ENCODE results near the gene BRINP2. TPM values are rescaled to one million over a fixed set of nuclear protein-coding genes. Genes with fewer than 3 reads are reported as not detected.

Gene BRINP2, protein sequence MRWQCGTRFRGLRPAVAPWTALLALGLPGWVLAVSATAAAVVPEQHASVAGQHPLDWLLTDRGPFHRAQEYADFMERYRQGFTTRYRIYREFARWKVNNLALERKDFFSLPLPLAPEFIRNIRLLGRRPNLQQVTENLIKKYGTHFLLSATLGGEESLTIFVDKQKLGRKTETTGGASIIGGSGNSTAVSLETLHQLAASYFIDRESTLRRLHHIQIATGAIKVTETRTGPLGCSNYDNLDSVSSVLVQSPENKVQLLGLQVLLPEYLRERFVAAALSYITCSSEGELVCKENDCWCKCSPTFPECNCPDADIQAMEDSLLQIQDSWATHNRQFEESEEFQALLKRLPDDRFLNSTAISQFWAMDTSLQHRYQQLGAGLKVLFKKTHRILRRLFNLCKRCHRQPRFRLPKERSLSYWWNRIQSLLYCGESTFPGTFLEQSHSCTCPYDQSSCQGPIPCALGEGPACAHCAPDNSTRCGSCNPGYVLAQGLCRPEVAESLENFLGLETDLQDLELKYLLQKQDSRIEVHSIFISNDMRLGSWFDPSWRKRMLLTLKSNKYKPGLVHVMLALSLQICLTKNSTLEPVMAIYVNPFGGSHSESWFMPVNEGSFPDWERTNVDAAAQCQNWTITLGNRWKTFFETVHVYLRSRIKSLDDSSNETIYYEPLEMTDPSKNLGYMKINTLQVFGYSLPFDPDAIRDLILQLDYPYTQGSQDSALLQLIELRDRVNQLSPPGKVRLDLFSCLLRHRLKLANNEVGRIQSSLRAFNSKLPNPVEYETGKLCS
- under 1 TPM; 0.14 to 0.29 (median 0.17) TPM for polyA plus RNA-seq (ENCODE audit: insufficient read length in 4 of 4)

DNA sequence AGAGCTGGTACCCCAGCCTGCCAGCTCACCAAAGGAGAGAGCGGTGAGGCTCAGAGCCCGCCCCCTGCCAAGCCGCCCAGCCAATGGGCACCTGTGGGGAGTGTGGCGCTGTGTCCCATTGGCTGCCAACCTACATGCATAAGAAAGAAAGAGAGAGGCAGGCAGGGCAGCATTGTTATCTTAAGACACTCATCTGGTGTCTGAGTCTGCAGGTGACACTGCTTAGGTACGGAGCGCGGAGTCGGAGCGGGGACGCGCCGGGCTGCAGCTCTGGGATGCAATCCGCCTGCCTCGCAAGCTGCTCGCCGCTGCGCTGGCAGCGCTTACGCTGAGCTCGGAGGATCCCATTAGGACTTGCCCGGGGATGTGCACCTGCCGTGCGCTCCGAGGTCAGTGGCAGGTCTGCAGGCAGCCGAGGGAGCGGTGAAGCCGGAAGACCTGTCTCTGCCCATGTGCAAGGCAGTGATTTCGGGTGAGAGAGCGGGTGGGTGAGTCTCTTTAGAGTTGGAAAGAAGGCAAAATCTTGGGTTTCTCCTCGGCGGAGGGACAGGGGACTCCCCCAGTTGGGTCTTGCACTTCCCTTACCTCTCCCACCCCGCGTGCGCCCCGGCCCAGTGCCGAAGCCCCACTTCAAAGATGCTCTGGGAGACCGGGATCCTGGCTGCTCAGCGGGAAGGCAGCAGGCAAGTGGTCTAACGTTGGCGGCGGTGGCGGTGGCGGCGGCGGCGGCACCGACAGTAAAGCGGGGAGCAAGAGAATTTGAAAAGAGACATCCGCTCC, at the start of gene BRINP2:
Gene BRINP2 (plus strand): TSS at position 203 of the 780 bp plus-strand sequence. CDS start 58,919 bp downstream, outside the sequence.
- no peak for DNase-seq (ENCODE audit: low read depth in 4 of 4, low spot score in 2 of 4)

DNA sequence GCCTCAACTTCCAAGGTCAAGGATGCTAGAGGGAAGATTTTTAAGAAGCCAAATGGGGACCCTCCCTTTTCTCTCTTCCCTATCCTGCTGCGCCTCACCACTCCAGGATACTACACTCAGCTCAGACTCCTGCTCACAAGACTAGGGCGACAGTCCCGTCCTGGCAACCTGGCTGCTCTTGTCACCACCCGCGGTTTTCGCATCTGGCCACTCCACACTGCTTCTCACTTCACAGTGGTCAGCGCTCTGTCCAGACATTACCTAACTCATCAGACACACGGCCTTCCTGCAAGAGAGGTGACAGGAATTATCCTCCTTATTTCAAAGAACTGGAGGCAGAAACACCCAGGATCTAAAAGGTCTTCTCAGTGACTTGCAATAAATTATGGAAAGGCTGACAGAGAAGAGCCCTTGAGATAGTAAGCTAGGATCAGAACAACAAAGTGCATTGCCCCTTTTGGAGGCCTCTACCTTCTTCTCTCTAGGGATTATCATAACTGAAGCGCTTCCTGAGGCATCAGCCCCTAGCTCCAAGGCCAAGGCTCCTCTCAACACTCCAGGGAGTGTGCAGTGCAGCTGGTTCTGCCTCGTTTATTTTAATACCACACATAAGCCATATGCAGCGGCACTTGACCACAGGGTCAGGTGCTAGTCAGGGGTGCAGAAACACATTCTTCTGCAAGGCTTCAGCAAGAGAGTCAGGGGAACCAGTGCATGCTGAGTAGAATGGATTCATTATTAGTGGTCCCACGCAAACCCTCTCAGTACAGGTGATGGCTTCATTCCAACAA, 48.1 kb upstream of the BRINP2 start:
- DNase-seq (ENCODE audit: low read depth in 4 of 4, low spot score in 2 of 4) = no peak

DNA sequence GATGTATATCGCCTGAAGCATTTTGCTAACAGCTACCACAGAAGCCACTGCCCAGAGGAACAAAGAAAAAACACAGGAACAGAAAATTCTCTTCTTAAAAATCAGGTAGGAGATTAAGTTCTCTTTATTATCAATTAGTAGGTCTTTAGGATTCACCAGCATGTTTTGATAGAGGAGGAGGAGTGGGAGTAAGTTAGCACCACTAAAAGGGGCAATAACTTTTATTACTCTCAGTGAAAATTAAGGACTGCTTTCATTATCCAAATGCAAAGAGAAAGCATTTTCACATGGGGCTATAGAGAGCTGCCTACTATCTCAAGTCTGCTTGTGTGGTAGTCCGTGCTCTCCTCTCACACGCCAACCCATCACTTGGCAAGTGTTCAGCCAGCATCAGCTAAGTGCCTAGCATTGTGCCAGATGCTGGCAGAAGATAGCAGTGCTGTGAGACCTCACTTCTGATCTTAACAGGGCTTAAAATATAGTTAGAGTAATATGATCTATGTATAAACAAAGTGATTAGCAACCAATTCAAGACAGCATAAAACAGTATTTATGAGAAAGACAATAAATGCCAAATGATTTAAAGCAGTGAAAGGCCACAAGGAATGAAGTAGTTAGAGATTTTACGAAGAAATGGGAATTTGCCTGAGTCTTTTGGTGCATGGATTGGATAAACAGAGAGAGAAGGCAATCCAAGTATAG, 46.0 kb upstream of the BRINP2 start:
- DNase-seq (ENCODE audit: low read depth in 4 of 4, low spot score in 2 of 4) = no peak

DNA sequence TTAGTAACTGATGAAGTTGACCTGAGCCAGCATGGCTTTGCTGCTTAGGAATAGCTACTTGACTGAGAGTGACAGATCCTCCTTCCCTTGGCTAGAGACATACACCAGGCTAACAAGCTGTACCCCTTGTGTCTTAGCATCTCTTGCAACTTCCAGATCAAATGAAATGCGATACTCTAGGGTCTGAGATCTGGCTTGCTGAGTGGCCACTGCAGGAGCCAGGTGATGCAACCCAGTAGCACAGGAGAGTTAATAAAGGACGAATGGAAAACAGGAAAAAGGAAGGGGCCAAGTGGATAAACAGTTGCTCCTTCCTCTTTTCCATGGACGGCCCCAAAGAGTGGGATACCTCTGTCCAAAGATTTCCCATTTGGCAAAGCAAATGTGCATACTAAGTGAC, 44.5 kb upstream of the BRINP2 start:
- no peak for DNase-seq (ENCODE audit: low read depth in 4 of 4, low spot score in 2 of 4)

DNA sequence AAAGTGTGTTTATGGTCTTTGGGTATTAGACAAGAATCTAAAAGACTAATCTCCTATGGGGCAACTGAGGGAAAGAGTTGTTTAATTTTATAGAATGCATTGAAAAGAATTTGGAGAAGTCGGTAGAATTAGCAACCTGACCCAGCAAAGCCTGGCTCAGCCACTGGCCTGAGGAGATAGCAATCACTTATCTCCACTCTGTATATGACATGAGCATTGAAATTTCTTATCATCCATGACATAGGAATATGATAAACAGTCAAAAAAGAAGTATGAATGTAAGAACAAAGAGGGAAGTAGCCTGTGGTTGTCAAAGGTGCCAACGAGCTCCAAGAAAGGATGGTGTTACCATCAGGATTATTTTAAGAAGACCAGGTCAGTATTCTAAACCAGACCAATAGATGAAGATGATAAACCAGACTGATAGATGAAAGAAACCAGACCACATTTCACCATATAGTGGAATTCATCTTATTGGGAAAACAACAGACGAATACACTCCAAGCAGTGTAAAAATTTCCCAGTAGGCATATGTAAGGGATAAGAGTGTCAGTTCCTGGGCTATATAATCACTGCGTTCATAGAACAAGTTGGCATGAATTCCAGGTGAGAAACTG, 42.0 kb upstream of the BRINP2 start:
- DNase-seq (ENCODE audit: low read depth in 4 of 4, low spot score in 2 of 4) = no peak

DNA sequence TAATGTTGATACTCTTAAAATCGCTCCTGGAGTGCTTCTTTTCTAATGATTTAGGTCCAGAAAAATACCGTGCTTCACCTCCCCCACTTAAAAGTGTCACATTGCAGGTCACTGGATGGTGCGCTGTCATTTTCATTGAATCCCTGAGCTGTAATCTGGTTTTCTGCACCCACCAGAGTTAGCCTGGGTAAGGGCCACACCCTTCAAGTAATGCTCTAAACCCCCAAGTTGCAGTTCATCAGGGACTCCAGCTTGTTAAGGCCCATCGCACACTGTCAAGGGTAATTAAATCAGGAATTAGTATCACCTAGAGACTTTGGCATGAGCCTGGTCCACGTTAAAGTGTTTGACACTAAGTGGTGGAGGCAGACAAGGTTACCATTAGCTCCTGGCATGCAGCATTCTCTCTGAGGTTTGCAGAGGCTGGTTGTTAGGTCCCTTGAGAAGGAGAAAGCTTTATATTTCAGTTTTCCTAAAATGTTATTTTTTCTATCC, 40.3 kb upstream of the BRINP2 start:
- no peak for DNase-seq (ENCODE audit: low read depth in 4 of 4, low spot score in 2 of 4)

DNA sequence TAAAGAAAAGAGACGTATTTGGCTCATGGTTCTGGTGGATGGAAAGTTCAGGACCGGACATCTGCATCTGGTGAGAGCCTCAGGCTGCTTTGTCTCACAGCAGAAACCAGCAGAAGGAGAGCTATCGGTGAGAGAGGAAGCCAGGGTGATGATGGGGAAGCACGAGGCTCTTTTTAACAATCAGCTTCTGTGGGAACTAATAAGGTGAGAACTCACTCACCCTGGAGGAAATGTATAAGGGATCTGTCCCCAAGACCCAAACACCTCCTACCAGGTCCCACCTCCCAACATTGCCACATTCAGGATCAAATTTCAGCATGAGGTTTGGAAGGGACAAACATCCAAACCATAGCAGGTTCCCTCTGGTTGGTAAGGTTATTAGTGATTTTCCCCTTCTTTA, 39.0 kb upstream of the BRINP2 start:
- DNase-seq (ENCODE audit: low read depth in 4 of 4, low spot score in 2 of 4) = no peak

DNA sequence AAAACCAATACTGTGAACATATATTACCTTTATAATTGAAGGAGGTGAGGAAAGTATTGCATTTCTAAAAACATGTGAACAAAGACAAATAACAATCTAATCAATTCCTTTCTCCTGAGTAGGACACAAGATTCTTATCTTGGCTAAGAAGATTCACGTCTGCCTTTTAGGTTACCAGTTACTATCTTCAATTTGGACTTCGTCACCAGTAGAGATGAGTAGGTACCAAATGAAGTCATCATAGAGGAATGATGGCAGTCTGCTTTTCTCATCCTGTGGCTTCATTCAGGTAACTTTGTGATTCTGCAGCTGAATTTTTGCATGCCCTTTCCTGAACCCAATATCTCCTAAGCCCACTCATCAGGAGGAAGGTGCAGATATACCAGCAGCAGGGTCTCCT, 38.6 kb upstream of the BRINP2 start:
- DNase-seq (ENCODE audit: low read depth in 4 of 4, low spot score in 2 of 4) = no peak

DNA sequence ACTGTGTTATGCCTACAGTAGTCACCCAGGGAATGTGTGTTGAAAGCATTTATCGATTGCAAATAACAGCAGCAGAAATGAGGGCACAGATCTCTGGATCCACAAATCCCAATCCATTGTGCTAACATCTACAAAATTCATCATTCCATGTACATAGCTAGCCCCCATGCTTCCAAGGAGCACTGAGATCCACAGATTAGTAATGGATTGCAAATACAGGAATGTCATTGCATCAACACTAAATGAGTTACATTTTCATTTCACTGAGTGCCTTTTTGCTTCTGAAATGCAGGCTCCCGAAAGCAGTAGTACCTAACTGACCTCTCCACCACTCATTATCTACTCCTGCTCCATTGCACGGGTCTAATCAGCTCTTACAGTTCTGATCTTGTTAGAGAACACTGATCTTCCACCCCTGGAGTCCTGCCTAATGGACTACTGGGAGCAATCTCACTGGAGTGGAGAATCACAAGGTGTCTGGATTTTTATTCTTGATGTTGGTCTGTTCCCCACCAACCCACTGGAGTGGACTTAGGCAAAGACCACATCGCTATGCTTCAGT, 36.7 kb upstream of the BRINP2 start:
- DNase-seq (ENCODE audit: low read depth in 4 of 4, low spot score in 2 of 4) = no peak

DNA sequence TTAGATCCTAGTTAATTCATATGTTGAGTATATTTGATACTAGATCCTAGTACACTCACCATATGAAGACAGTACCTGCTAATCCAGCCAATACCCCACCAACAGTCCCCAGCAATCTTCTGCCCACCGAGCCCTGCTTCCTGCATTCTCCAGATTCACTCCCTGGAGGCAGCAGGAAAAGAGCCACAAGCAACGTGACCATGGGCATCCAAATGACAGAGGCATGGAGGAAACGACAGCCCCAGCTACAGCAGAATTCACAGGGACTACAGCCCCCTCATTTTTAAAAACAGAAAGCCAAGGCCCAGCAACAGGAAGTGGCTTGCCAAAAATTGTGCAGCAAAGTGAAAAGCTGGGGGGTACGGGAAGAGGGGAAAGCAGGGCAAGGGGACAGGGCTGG, 35.5 kb upstream of the BRINP2 start:
- no peak for DNase-seq (ENCODE audit: low read depth in 4 of 4, low spot score in 2 of 4)

DNA sequence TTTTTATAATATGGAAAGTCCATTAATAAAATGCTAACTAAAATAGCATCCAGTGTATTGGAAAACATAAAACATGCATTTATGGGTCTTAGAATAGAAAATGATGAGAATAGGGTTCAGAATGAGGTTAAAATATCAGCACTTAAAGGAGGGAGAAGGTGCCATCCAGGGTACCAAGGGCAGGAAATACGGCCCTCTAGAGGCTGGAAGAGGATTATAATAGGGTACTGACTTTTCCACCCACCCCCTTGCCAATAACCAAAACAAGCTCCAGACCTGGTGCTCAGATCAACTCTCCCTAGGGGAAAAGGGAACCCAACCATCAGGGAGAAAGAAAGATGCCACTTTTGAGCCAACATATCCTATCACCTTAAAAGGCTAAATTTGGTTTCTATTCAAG, 32.9 kb upstream of the BRINP2 start:
- DNase-seq (ENCODE audit: low read depth in 4 of 4, low spot score in 2 of 4) = no peak

DNA sequence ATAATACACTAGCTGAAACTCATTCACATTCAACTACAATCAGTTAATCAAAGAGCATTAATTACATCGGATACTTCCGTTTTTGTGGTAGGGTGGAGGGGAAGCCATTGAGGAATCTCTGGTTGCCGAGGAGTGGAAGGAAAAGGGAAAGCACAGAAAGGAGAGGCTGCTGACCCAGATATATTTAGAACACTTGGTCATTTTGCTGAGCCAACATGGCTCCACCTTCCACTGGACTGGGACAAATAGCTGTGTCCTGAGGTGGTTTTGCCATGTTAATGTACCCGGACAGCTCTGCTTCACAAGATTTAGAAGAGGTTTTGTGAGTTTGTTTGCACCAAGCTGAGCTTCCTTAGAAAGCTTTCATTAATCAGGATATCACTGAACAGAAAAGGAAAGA, 32.4 kb upstream of the BRINP2 start:
- no peak for DNase-seq (ENCODE audit: low read depth in 4 of 4, low spot score in 2 of 4)

DNA sequence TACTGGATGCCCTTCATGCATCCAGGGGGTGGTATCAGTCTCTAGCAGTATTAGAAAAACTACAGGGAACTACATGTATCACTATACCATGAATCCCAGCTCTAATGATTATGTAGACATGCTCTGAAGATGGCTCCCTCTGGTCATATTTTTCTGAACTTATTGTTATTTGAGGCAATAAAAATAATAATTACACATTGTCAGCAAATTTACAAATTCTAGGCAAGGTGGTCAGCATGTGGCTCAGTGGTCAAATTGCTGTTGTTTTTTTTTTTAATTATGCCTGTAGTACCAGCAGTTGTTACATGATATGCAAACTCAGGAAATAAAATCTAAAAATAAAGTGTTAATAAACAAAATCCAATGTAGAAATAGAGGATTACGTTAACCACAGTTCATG, 28.7 kb upstream of the BRINP2 start:
- DNase-seq (ENCODE audit: low read depth in 4 of 4, low spot score in 2 of 4) = no peak

DNA sequence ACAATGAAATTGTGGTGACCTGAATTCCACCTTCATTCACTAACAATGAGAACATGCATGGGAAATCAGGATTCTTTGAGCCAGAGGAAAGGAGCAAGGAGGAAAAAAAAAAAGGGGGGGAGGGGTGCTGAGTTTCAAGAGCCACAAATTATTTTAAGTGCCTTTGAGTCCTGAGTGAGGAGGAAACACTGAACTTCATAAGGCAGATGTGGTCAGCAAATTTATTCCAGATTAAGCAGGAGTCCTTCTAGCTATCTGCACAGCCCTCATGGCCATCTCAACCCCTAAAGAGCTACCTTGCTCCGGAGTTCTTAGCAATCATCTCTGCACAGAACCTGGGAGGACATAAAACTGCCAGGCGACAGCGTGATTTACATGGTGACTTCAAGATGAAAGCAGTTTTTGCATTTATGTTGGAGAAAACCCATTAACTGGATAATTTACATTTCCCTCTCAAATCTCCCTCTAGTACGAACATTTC, 27.9 kb upstream of the BRINP2 start:
- DNase-seq (ENCODE audit: low read depth in 4 of 4, low spot score in 2 of 4) = no peak

DNA sequence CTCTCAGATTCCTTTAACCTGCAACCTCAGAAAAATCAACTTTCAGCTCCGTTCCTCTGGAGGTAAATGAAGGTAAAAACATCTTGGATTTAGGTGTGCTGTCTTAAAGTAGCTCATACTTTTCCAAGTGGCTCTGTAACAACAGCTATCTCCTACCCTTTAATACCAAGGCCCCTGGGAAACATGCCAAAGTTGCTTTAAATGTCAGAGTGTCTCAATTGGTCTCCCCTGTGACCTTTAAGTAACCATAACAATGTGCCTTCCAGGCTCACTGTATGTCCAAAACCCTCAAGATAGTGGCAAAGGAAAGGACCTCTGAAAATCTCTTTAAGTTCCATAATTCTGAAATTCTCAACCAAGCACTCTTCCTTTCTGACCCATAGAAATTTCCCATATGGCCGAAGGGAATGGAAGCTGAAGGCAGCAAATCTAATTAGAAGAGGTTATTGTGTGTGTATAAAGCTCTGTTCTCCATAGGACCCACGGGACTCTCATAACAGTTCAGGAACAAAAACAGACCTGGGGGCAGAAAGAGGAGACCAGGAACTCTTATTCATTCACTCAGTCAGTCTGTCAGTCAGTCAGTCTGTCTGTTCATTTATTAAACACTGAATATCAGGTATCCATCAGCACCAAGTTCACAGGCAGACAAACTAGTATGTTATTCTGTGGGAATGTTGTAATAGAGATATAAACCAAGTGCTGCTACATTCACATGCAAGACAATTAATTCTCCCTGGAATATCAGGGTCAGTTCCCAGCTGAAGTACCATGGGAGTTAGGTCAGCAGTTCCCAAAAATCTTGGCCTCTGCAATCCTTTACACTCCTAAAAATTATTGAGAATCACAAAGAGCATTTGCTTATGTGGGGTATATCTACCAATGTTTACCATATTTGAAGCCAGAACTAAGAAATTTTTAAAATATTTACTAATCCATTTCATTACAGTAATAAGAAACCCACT, 25.4 kb upstream of the BRINP2 start:
- DNase-seq (ENCODE audit: low read depth in 4 of 4, low spot score in 2 of 4) = no peak

DNA sequence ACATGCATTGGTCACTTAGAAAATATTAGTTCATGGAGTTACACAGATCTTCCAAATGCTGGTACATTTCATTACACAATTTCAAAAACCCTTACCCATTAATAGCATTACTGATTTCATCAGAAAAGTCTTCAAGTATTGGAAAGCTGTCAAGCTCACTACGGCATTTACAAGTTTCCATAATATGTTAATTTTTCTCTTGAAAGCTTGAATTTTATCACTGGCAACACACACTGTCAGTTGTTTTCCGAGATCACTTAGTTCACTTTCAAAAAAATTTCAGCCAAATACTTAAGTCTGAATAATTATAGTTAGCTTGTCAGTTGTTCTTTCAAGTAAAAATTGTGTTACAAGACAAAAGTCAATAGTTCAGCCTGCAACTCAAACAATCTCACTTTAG, 24.3 kb upstream of the BRINP2 start:
- DNase-seq (ENCODE audit: low read depth in 4 of 4, low spot score in 2 of 4) = no peak

DNA sequence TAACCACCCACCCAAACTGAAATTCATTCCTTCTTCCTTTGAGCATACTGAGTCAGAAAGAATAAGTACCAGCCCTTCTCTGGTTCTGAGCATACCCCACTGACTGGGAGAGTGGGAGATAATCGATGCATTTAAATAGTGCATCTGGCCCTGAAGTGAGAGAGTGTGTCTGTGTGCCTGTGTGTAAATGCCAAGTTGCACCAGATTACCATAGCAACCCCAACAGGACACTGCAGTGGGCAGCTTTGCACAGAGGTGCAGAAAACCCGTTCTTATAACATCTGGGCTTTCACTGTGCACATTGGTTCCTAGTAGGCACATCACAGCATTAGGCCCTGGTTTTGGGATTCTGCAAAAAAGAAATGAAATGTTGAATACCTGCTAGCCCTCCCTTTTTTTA, 8.5 kb upstream of the BRINP2 start:
- DNase-seq (ENCODE audit: low read depth in 4 of 4, low spot score in 2 of 4) = no peak

All from left renal cortex interstitium (tissue), 4 donors.